GM19043 (cell line): ENCODE data around the gene SASH1.
"Not testable (repeated sequence)": the region's sequence is repeated elsewhere in the genome, so short reads cannot be mapped to it uniquely, and the experiment has no call there.

Experiments
- ATAC-seq: cut with Tn5 transposase; IDR thresholded peaks from one replicate; pipeline ENCODE4 v1.9.1; 2021; ENCODE audit warnings: low read depth; ENCODE audit not compliant: unreplicated experiment

Gene SASH1

DNA sequence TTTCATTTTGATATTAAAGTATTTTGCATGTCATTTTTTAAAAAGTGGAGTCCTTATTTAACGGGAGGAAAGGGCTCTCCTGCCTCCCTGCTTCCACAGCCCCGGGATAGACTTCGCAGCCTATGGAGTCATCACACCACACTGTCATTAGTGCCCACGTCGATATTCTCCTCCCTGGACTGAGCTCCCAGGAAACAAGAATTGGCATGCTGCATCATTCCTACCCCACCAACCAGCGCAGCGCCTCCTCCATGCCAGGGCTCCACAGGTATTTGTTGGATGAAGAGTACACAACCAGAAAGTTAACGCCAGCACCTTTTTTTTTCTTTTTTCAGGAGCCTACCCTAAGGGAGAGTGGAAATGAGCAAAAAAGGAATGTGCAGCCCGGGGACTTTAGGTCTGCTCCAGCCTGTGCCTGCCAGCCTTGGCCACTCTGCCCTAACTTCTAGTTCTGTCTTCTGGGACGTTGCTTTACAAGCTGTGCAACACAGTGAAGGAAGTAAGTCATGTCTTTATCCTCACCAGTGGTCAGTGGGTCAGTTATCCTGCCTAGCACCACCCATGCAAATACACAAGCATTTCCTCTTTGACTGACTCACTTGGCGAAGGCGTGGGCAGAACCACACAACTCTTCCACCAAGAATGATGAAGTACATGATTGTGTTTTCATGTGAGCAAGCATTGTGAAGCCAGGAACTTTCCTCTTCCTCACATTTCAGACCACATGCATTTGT is 223.5 kb downstream of the SASH1 start:
- no peak for ATAC-seq

DNA sequence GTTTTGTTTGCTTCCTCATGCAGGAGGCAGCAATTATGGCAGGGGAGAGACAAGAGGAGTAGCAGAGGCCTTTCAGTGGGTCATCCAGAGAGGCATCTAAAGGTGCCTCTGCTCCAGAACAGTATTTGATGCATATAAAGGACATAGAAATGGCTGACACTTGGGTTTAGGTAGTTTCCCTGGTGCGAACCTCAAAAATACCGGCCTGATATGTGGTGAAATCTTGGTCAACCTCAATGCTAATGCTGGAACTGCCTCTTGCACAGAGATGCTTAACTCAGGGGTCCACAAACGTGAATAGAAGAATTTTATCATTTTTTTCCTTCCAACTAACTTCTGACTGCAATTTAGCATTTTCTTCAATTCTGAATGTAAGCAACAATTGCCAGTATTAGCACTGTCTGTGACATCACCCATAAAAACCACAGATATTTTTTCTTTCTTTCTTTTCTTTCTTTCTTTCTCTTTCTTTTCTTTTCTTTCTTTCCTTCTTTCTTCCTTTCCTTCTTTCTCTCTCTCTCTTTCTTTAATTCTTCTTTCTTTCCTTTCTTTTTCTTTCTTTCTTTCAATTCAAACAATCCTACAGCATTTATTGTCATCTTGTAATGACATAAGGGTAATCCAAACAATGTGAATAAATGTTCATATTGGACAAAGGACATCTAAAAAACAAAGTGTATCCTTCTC is 224.2 kb downstream of the SASH1 start:
- no peak for ATAC-seq

DNA sequence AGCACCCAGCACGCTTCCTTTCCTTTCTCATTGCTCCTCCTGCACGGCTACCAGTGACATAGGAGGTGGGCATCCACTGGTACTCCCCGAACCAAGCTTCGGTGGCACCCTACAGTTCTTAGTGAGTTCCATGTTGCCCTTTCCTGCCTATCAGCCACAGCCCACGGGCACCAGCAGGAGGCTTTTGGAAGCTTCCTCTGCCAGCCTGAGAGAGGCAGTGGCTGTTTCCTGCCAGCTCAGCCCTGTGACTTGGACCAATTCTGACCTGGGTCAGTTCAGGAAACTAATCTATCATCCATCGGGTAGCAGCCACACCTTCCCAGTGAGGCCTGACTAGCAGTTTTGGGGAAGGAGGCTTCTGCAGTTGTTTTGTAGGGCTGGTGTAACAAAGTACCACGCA is 227.8 kb downstream of the SASH1 start:
- no peak for ATAC-seq

DNA sequence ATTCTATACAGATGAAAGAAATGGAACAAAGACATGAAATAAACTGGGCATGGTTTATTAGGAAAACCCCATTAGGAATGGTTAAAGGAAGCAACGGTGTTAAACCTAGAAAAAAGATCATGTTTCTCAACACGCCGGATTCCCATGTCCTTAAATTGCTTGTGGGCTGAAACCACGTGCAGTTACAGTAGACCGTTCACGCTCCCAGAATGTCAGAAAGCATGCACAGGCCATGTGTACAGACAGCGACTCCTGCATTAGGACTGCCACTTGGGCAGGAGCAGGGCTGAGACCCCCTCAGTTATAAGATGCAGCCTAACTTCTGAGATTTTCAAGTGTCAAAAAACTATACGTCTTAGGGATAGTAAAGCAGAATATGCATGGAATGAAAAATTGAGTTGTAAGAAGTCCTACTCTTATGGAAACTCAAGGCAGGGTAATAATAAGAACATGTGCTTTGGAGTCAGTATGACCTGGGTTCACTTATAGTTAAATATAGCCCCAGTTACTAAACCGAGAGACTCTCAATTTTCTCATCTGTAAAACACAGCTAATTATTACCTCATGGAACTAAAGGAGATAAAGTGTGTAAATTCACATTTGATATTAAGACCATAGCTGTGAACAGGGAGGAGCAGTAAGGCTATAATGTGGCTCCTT is 230.2 kb downstream of the SASH1 start:
- no peak for ATAC-seq

DNA sequence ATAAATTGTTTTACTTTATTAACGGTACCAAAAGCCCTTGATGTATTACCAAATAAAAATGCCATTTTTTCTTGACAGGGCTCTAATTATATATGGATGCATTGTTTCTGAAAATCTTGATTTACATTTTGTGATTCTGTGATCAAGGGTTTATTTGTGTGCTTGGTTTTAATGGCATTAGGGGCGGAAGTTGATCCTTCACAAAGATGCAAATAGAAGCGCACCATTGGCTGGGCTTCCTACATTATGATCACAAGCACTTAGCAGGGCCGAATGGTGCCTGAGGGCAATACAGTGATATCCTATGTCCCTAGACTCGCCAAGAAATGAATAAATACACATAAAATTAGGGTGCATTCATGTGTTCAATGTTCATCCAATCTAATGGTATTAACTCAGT is 231.3 kb downstream of the SASH1 start:
- ATAC-seq, result no peak

DNA sequence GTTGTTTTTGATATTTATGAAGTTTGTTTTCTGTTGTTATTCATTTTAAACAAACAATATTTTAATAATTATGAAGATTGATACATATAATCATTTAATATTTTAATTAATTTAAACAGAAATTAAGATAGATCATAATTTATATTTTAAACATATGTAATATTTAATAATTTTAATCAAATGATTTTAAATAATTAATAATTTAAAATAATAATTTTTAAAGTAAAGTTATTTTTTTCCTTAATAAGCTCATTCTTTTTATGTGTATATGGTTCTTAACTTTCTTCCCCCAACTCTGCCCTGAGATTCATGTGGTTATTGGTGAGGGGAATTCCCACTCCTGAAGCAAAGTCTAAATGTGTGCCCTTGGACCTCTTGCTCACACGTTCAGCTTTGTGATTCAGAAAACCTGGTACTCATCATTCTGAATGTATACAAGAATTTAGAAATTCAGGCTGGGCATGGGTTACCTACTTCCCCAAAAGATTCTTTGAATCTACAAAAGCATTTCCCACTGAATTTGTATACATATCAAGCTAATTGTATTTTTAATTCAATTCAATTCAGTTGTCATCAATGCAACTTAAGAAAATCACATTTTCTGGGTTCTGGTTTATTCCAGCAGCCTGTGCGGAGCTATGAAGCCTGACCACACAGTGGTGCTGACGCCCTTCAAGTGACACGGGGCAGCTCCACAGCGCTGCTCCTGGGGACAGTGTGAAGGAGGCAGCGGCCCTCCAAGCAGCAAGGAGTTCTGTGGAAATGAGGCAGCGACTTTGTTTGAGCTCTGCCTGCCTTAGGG is 235.2 kb downstream of the SASH1 start:
- ATAC-seq, result peak; percentile 98

DNA sequence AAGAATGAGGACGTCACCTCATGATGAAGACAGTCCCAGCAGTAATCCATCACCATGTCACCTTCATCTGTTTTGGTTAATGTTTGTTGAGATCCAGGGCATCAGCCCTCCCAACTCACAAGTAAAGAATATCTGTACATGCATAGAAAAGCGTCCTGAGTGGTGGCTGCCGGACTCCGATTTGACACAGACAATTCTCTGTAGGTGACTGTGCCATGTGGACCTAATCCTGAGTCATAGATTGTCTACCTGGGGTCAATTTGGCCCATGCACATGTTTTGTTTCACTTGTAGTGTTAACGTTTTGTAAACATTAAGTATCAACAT is 235.8 kb downstream of the SASH1 start:
- no peak for ATAC-seq

DNA sequence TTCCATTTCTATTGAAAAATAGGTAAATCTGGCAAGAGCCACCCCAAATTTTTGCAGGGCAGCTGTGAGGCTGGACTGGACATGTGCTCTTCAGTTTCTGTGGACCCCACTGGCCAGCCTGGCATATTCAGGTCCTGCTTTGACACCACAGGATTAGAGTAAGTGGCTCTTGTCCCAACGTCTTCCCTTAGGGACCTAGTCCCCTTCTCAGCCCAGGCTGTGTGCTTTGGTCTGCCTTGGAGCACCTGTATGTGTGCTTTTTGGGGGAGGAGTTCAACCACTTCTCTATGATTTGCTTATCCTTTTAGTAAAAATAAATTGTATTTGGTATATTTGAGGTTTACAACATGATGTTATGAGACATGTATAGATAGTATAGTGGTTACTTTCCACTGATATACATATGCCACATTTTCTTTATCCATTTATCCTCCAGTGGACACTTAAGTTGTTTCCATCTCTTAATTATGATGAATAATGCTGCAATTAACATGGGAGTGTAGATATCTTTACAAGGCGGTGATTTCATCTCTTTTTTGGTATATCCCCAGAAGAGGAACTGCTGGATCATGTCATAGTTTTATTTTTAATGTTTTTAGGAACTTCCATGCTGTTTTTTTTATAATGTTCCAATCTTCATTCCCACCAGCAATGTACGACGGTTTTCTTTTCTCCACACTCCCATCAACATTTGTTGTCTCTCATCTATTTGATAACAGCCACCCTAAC is 236.4 kb downstream of the SASH1 start:
- ATAC-seq, result no peak

DNA sequence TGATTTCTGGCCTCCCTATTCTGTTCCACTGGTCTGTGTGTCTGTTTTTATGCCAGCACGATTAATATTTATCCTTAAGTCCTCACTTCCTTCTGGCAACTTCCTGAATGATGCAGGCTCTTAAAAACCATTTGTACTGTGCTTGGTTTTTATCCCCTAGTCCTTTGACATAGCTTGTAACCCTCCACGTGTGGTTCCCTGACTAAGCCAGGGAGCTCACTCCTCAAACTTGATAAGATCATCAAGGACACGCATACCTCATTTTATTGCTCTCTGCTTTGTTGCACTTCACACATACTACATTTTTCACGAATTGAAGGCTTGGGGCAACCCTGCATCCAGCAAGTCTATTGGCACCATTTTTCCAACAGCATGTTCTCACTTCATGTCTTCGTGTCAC is 237.8 kb downstream of the SASH1 start:
- no peak for ATAC-seq

DNA sequence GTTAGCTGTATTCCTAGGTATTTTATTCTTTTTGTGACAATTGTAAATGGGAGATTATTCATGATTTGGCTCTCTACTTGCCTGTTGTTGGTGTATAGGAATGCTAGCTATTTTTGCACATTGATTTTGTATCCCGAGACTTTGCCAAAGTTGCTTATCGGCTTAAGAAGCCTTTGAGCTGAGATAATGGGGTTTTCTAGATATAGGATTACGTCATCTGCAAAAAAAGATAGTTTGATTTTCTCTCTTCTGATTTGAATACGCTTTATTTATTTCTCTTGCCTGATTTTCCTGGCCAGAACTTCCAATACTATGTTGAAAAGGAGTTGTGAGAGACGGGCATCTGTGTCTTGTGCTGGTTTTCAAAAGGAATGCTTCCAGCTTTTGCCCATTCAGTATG is 241.0 kb downstream of the SASH1 start:
- no peak for ATAC-seq

DNA sequence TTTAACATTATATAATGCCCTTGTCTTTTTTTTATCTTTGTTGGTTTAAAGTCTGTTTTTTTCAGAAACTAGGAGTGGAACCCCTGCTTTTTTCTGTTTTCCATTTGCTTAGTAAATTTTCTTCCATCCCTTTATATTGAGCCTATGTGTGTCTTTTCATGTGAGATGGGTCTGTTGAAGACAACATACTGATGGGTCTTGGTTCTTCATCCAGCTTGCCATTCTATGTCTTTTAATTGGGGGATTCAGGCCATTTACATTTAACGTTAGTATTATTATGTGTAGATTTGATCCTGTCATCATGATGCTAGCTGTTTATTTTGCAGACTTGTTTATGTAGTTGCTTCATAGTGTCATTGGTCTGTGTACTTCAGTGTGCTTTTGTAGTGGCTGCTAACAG is 243.0 kb downstream of the SASH1 start:
- ATAC-seq, result not testable (repeated sequence)

DNA sequence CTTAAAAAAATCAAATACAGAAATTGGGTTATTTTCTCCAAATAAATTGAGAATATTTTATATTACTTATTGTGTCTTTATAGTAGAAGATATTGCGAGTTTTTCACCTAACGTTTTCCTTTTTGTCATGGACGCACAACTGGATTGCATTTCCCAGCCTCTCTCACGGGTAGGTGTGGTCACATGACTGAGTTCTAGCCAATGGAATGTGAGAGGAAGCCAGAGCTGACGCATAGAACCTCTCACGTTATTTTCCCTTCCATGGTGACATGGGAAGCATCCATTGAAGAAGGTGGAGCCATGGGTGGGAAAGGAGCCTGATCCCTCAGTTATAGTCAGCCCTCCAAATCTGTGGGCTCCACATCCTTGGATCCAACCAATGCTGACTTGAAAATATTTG is 248.2 kb downstream of the SASH1 start:
- no peak for ATAC-seq

DNA sequence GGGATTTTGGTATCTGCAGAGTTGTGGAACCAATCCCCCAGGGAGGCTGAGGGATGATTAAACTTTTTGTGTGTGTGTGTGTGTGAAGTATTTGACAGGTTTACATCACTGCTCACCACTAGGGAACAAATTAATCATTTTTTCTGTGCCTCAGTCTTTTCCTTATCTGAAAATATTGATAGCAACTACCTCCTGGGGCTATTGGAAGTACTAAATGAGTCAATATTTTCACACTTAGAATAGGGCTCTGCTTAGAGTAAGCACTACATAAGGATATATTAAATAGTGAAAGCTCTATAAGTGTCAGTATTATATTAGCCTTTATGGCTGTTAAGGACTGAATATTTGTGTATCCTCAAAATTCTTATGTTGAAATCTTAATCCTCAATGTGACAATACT is 249.0 kb downstream of the SASH1 start:
- no peak for ATAC-seq

DNA sequence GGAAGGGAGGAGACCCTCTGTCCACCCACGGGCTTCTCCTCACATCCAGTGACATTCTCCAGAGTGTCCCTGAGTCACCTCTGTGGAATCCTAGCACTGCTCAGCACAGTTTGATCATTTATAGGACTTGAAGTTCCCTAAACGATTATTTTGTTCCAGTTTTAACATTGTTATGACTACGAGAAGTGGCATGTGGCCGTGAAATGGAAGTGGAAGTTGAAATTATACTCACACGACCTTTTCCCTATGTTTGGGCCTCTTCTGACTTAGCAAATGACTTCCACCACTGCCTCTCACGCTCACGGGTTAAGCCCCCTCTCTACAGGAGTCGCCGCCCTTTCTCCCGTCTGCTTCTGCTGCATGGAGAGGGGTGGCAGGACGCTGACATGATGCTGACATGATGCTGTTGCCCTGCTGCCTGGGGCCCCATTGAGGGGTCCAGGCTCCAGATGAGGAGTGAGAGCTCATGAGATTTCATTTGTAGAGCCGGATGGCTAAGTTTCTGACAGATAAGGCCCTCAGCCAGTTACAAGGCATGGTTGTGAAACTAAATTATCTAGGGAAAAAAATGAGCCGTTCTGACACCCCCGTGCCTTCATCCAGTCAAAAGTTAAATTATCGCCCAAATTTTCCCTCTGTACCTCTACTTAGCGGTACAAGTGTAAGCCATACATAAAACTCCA is 250.6 kb downstream of the SASH1 start:
- no peak for ATAC-seq

DNA sequence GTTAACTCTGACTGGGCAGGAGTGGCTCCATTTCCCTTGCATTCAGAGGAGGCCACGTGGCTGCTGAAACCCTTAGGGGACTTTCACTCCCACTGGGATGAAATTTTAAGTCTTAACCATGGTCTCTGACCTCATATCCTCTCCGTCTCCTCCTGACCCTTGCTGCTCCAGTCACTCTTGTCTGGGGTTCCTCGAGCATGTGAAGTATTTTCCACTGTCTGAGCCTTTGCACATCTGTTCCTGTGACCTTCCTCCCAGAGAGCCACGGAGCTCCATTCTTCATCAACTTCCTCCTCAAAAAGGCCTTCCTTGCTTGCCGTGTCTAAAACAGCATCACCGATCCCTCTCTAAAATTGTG is 251.2 kb downstream of the SASH1 start:
- no peak for ATAC-seq

DNA sequence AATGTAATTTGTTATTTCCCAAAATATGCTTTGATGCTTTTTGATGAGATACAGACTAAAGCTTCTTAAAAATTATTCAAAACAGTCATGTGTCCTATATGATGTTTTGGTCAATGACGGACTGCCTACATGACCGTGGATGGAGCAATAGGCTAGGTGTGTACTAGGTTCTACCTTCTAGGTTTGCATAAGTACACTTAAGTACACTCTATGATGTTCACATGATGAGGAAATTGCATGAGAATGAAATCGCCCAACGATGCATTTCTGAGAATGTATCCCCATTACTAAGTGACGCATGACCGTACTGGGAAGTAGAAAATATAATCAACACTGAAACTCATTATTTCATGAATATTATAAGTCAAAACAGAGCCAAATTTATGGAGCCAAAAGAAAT is 252.9 kb downstream of the SASH1 start:
- ATAC-seq, result no peak

DNA sequence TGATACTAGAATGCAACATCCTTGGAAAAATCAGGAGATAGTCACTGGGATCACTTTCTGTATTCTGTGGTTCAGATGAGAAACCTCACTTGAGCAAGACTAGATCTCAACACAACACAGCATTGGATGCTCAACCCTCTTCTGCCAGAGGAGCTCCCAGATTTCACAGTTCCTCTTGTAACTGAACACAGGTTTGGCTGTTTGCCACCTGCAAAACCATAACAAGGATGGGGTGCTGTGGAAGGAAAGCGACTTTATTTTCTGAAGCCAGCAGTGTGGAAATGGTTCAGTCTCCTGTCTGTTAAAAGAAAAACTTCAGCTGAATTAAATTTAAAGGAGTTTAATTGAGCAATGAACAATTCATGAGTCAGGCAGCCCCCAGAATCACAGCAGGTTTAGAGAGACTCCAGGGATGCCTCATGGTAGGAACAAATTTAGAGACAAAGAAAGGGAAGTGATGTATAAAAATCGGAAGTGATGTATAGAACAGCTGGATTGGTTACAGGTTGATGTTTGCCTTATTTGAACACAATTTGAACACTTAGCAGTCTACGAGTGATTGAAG is 254.3 kb downstream of the SASH1 start:
- ATAC-seq, result no peak

DNA sequence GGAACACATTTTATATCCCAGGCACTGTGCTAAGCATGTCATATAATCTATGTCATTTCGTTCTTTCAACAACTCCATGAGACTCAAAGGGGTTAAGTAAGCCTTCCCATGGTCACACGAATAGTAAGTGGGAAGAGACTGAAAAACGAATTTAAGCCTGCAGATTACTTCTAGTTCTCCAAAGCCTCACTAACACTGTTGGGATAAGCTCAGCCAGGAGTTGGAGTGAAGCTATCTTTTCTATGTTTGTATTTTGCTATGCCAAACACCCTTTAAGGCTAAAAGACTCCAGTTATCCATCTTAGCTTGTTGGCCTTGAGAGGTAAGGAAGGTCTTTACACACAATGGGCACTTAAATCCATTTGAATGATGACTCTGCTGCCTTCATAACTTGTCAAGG is 256.1 kb downstream of the SASH1 start:
- ATAC-seq, result no peak

DNA sequence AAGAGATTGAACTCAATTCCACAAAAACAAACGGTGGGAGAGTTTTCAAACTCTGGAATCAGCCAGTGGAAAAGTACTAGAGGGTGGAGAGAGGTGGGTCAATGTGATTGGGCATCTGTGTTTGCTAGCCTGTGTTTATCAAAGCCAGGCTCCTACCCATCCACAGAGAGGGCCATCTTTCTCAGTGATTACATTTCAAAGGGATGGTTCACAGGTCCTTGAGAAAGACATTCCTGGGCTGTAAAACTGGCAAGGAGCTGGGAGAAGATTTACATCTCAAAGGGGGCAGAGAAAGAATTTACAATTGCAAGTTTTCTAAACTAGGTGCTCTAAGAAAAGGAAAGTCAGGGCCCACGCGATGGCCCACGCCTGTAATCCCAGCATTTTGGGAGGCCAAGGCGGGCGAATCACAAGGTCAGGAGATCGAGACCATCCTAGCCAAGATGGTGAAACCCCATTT is 257.4 kb downstream of the SASH1 start:
- ATAC-seq, result no peak
